ENCODE data around the gene ARL17B.

ARL17B gene

GRCh38 chr17:46262271-46262670, 99.3 kb downstream of the ARL17B start:
- no peak for TF ChIP-seq RAD21 (IDR thresholded peaks at IDR 0.05; ENCODE audit: low read depth)
- no peak for TF ChIP-seq EP300 (IDR thresholded peaks at IDR 0.05; ENCODE audit: borderline replicate concordance)
- no peak for TF ChIP-seq CREB1 (IDR thresholded peaks at IDR 0.05; ENCODE audit: low read depth)
- no peak for TF ChIP-seq CEBPB (IDR thresholded peaks at IDR 0.05)
- TF ChIP-seq TEAD4 (IDR thresholded peaks at IDR 0.05) = no peak
- TF ChIP-seq ZBTB7A (IDR thresholded peaks at IDR 0.05; ENCODE audit: low read depth) = no peak
- TF ChIP-seq REST (IDR thresholded peaks at IDR 0.05; ENCODE audit: low read depth) = no peak
- TF ChIP-seq YY1 (IDR thresholded peaks at IDR 0.05; ENCODE audit: low read depth) = no peak
- no peak for TF ChIP-seq TCF12 (IDR thresholded peaks at IDR 0.05; ENCODE audit: low read depth)
- no peak for TF ChIP-seq EGR1 (IDR thresholded peaks at IDR 0.05)
- no peak for TF ChIP-seq USF1 (IDR thresholded peaks at IDR 0.05)
- no peak for TF ChIP-seq FOXM1 (IDR thresholded peaks at IDR 0.05; ENCODE audit: borderline replicate concordance, low read depth)
- TF ChIP-seq TAF1 (IDR thresholded peaks at IDR 0.05; ENCODE audit: low read depth) = no peak
- no peak for TF ChIP-seq MAX (IDR thresholded peaks at IDR 0.05)
- TF ChIP-seq NFIC (IDR thresholded peaks at IDR 0.05) = no peak

- TF ChIP-seq YY1 (IDR thresholded peaks at IDR 0.05; ENCODE audit: low read depth) = 0 out of 2 replicates have a peak, but pooled peaks have one; percentile 11
Observed at GRCh38 chr17:46259845-46260661, 101.5 kb downstream of the ARL17B start.
